DOHH2 (cell line): ENCODE results near the gene OSBPL3.

ENCODE experiments used
- H3F3A ChIP-seq: fragments of 200-600 bp; sonication (generic), shearing (Covaris generic); 2 replicates; pipeline ENCODE4 v1.6.0; 2016; ENCODE audit warnings: antibody characterized with exemption, mild to moderate bottlenecking; ENCODE audit not compliant: control insufficient read depth, insufficient read depth
- H3K27ac ChIP-seq: fragments of 200-600 bp; sonication (generic); 2 replicates; pipeline ENCODE4 v1.5.1; 2014; ENCODE audit warnings: low read depth, mild to moderate bottlenecking, low read length, moderate library complexity
- H3K27me3 ChIP-seq: fragments of 200-600 bp; sonication (generic); 2 replicates; pipeline ENCODE4 v1.6.1; 2014; ENCODE audit warnings: mild to moderate bottlenecking, low read length, mixed read lengths; ENCODE audit not compliant: control insufficient read depth
- H3K36me3 ChIP-seq: fragments of 200-600 bp; sonication (generic); 2 replicates; pipeline ENCODE4 v1.6.1; 2014; ENCODE audit warnings: mild to moderate bottlenecking, low read length, moderate library complexity, mixed read lengths; ENCODE audit not compliant: control insufficient read depth
- H3K4me1 ChIP-seq: fragments of 200-600 bp; sonication (generic); 2 replicates; pipeline ENCODE4 v1.6.1; 2014; ENCODE audit warnings: mild to moderate bottlenecking, low read length, mixed read lengths; ENCODE audit not compliant: control insufficient read depth
- H3K4me2 ChIP-seq: fragments of 200-600 bp; sonication (generic); 2 replicates; pipeline ENCODE4 v1.6.0; 2014; ENCODE audit warnings: mild to moderate bottlenecking, low read length, moderate library complexity
- H3K4me3 ChIP-seq: fragments of 200-600 bp; sonication (generic); 2 replicates; pipeline ENCODE4 v1.5.1; 2014; ENCODE audit warnings: mild to moderate bottlenecking, low read length, mixed read lengths
- H3K79me2 ChIP-seq: fragments of 200-600 bp; sonication (generic); 2 replicates; pipeline ENCODE4 v1.6.1; 2014; ENCODE audit warnings: mild to moderate bottlenecking, low read length, mixed read lengths; ENCODE audit not compliant: control insufficient read depth
- H3K9me2 ChIP-seq: fragments of 200-600 bp; sonication (generic); replicated peaks from 2 replicates; pipeline ENCODE4 v1.6.1; 2014; ENCODE audit warnings: mild to moderate bottlenecking, low read length, mixed read lengths; ENCODE audit not compliant: control insufficient read depth
- H3K9me3 ChIP-seq: fragments of 200-600 bp; sonication (generic); 2 replicates; pipeline ENCODE4 v1.6.1; 2014; ENCODE audit warnings: antibody characterized with exemption, low read length, mixed read lengths; ENCODE audit not compliant: control insufficient read depth, insufficient read depth
- H4K20me1 ChIP-seq: fragments of 200-600 bp; sonication (generic); 2 replicates; pipeline ENCODE4 v1.6.0; 2014; ENCODE audit warnings: low read depth, mild to moderate bottlenecking, antibody characterized with exemption, low read length, moderate library complexity; ENCODE audit not compliant: control insufficient read depth, insufficient read depth
- EZH2phosphoT487 ChIP-seq: fragments of 200-600 bp; sonication (generic); IDR thresholded peaks from 2 replicates; pipeline ENCODE4 v1.6.1; 2017; ENCODE audit warnings: borderline replicate concordance, mild to moderate bottlenecking, antibody characterized with exemption, low read length, moderate library complexity, mixed read lengths
- TF ChIP-seq, protein P1 (sequence below): fragments of 200-600 bp; sonication (generic); IDR thresholded peaks from one replicate; pipeline ENCODE4 v1.5.1; 2014; ENCODE audit warnings: antibody characterized with exemption, mild to moderate bottlenecking, low read depth, low read length; ENCODE audit not compliant: poor library complexity, severe bottlenecking

Gene OSBPL3

GRCh38 chr7:24987331-24987842, 7.4 kb upstream of the OSBPL3 start:
- Histone ChIP-seq H3K27ac (no peak overlapping the region), H3K27me3 (no peaks in the 10 kb centered on the region), H3K9me3 (peaks cover 5% of the 10 kb centered on the region; the same call in 1 of the 2 replicates), H4K20me1 (no peaks in the 10 kb centered on the region), H3K4me3 (no peak overlapping the region), H3K36me3 (no peaks in the 10 kb centered on the region), H3K4me2 (no peak overlapping the region), H3F3A (peaks cover 13% of the 10 kb centered on the region), H3K9me2 (no peaks in the 10 kb centered on the region), H3K79me2 (no peaks in the 10 kb centered on the region), H3K4me1 (peaks cover 20% of the 10 kb centered on the region)
- TF ChIP-seq, protein P1, sequence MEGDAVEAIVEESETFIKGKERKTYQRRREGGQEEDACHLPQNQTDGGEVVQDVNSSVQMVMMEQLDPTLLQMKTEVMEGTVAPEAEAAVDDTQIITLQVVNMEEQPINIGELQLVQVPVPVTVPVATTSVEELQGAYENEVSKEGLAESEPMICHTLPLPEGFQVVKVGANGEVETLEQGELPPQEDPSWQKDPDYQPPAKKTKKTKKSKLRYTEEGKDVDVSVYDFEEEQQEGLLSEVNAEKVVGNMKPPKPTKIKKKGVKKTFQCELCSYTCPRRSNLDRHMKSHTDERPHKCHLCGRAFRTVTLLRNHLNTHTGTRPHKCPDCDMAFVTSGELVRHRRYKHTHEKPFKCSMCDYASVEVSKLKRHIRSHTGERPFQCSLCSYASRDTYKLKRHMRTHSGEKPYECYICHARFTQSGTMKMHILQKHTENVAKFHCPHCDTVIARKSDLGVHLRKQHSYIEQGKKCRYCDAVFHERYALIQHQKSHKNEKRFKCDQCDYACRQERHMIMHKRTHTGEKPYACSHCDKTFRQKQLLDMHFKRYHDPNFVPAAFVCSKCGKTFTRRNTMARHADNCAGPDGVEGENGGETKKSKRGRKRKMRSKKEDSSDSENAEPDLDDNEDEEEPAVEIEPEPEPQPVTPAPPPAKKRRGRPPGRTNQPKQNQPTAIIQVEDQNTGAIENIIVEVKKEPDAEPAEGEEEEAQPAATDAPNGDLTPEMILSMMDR = no peak
- TF ChIP-seq EZH2phosphoT487 = no peak

- Histone ChIP-seq H3F3A (peaks cover 24% of the 10 kb centered on the region), H3K27ac (peak overlapping the region; percentile 58), H3K9me2 (no peaks in the 10 kb centered on the region), H3K4me3 (peak overlapping the region; percentile 85), H3K36me3 (peaks cover 15% of the 10 kb centered on the region), H4K20me1 (peaks cover 10% of the 10 kb centered on the region; the same call in 1 of the 2 replicates), H3K79me2 (peaks cover 25% of the 10 kb centered on the region), H3K9me3 (peaks cover 5% of the 10 kb centered on the region; the same call in 1 of the 2 replicates), H3K4me2 (peak overlapping the region; percentile 90), H3K4me1 (peaks cover 51% of the 10 kb centered on the region), H3K27me3 (no peaks in the 10 kb centered on the region)
- no peak for TF ChIP-seq EZH2phosphoT487
- TF ChIP-seq, protein P1 = peak; percentile 69
These were observed 2.9 kb upstream of the OSBPL3 start for GRCh38 chr7:24982917-24983316.

DNA sequence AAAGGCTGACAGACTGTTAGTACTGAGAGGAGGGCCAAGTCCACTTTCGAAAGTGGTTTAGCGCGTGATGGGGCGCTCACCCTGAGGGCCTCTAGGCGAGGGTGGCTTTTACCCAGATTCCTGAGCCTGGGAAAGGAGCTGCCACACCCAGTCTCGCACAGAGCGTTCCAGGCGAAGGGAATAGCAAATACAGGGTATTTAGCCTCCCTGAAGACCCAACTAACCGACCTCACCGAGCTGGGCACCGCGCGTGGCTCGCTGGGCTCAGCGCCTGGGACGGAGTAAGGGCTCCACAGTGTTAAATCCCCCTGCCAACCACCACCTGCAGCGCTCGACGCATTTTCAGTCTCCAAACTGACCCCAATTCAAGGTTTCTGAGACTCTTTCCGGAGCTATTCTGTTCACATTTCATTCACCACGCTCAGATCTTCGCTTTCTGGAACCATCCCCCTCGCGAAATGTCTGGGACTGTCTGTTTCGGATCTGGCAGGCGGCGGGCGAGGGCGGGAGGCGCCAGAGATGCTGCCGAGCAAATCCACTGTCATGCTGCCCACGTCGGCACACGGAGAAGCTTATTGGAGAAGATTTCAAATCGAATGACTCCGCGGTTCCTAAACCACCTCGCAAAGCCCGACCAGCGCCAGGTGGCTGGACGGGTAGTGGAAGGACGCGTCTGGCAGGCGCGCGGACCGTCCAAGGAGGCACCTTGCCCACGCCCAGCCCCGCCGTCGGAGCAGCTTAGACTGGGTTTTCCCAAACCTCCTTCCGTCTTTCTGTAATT, 1.4 kb upstream of the OSBPL3 start:
- Histone ChIP-seq H3F3A (peaks cover 24% of the 10 kb centered on the region), H3K4me1 (peaks cover 67% of the 10 kb centered on the region), H3K4me3 (peak overlapping the region; percentile 85), H3K79me2 (peaks cover 41% of the 10 kb centered on the region), H3K36me3 (peaks cover 19% of the 10 kb centered on the region), H4K20me1 (peaks cover 21% of the 10 kb centered on the region), H3K9me2 (no peaks in the 10 kb centered on the region), H3K4me2 (peak overlapping the region; percentile 90), H3K27ac (peak overlapping the region; percentile 58), H3K9me3 (peaks cover 5% of the 10 kb centered on the region; the same call in 1 of the 2 replicates), H3K27me3 (no peaks in the 10 kb centered on the region)
- no peak for TF ChIP-seq EZH2phosphoT487
- TF ChIP-seq, protein P1 = peak; percentile 11
